ENCODE measurements around the gene ESPNL.

DNA sequence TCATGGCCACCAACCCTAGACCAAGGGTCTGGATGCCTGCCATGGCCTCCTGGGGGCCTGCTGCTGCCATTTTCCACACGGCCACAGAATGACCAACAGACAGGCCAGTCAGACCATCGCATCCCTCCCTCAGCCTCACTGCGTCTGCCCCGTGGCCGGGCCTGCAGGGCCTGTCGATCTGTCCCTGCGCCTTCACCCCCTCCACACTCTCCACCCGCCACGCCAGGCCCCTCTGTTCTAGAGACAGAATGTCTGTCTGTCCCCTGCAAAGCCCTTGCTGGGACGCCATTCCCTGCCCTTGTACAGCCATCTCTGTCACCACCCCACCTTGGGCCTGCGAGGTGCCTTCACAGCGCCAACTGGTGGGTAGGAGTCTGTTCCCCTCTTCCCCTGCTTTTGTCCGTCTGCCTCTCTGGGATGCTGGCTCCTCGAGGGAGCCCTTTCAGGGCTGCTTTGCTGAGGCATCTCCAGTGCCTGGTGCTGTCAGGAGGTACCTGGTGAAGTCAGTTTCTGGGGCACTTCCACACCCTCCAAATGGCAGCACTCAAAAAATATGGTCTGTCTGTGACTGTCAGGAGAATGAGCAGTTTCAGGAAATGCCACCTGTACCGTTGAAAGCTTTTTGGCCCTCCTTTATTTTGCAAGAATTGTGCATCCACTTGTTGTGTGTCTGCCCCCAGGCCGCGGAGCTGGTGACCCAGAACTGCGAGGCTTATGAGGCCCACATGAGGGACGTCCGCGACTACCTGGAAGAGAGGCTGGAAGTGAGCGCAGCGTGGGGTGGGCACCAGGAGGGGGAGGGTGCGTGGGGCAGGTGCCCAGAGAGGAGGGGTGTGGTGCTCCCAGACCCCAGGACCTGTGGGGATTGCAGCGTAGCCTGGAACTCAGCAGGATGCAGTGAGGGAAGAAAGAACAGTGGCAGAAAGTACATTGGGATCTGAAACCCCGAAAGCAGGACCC is 6.7 kb upstream of the ESPNL start:
- TF ChIP-seq, protein P1, sequence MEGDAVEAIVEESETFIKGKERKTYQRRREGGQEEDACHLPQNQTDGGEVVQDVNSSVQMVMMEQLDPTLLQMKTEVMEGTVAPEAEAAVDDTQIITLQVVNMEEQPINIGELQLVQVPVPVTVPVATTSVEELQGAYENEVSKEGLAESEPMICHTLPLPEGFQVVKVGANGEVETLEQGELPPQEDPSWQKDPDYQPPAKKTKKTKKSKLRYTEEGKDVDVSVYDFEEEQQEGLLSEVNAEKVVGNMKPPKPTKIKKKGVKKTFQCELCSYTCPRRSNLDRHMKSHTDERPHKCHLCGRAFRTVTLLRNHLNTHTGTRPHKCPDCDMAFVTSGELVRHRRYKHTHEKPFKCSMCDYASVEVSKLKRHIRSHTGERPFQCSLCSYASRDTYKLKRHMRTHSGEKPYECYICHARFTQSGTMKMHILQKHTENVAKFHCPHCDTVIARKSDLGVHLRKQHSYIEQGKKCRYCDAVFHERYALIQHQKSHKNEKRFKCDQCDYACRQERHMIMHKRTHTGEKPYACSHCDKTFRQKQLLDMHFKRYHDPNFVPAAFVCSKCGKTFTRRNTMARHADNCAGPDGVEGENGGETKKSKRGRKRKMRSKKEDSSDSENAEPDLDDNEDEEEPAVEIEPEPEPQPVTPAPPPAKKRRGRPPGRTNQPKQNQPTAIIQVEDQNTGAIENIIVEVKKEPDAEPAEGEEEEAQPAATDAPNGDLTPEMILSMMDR (IDR thresholded peaks at IDR 0.05) = no peak
- no peak for TF ChIP-seq POLR2A (IDR thresholded peaks at IDR 0.05)
